ENCODE measurements around the gene MCF2L2.

The MCF2L2 gene

GRCh38 chr3:183393625-183394024 lies 34.8 kb downstream of the MCF2L2 start:
- TF ChIP-seq MYC (IDR thresholded peaks at IDR 0.05; ENCODE audit: low read depth, low read length) (no peak), MAX (IDR thresholded peaks at IDR 0.05; ENCODE audit: low read depth, low read length) (no peak), POLR2A (IDR thresholded peaks at IDR 0.05; ENCODE audit: extremely low read depth, insufficient read length) (no peak)
- TF ChIP-seq, protein P1, sequence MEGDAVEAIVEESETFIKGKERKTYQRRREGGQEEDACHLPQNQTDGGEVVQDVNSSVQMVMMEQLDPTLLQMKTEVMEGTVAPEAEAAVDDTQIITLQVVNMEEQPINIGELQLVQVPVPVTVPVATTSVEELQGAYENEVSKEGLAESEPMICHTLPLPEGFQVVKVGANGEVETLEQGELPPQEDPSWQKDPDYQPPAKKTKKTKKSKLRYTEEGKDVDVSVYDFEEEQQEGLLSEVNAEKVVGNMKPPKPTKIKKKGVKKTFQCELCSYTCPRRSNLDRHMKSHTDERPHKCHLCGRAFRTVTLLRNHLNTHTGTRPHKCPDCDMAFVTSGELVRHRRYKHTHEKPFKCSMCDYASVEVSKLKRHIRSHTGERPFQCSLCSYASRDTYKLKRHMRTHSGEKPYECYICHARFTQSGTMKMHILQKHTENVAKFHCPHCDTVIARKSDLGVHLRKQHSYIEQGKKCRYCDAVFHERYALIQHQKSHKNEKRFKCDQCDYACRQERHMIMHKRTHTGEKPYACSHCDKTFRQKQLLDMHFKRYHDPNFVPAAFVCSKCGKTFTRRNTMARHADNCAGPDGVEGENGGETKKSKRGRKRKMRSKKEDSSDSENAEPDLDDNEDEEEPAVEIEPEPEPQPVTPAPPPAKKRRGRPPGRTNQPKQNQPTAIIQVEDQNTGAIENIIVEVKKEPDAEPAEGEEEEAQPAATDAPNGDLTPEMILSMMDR (IDR thresholded peaks at IDR 0.05; ENCODE audit: low read depth, low read length) = no peak
- H3K4me3 ChIP-seq (ENCODE audit: low read depth, low read length) = no peak overlapping the region
- no peak for DNase-seq (ENCODE audit: low read depth)

DNA sequence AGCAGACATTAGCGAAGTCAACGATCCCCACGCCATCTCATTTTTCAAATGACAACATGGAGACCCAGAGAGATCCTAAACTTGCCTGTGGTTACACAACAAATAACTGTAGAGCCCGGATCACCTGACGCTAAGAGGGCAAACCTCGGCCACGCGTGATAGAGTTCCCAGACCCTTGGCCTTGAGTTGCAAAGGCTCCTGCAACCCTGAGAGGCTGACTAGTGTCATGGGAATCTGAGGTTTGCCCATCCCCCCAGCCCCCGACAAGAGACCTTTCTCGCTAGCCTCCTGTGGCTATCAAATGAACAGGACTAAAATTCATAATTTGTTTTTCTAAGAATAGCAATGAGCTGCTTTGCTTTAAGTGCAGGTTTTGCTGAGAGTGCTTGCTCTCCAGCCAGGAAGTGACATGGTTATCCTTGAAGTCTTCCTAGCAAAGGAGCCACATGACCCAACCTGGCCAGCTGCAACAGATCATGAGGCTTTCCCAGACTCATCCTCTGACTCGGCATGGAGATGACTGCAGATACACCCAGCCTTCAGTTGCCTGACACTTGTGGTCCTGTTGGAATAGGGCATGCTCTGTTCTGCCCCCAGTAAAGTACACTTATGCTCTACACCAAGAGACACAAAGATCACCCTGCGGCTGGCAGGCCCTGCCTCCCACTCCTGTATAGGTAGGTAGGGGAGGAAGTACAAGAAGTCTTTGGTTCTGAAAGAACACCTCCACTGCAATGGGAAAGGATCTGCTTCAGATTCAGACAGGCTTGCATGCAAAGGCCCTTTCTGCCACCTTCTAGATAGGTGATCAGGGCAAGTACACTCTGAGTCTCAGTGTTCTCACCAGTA lies 36.0 kb downstream of the MCF2L2 start:
- TF ChIP-seq POLR2A (IDR thresholded peaks at IDR 0.05; ENCODE audit: extremely low read depth, insufficient read length) (no peak), MYC (IDR thresholded peaks at IDR 0.05; ENCODE audit: low read depth, low read length) (no peak), MAX (IDR thresholded peaks at IDR 0.05; ENCODE audit: low read depth, low read length) (no peak)
- TF ChIP-seq, protein P1 (IDR thresholded peaks at IDR 0.05; ENCODE audit: low read depth, low read length) = no peak
- no peak for DNase-seq (ENCODE audit: low read depth)

DNA sequence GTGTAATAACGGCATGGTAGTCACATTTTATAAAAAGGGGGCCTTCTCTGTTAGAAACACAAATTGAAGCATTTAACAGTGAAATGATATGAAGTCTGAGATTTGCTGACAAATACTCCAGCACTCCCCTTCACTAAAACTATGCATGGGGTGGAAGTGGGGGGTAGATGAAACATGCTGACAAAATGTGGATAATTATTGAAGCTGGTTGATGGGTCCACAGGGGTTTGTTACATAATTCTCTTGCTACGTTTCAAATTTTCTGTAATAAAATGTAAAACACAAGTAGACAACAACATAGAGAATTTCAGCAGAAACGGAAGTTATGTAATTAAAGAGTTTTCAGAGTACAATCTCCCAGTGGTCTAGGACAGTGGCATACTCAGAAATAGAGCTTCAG lies 37.0 kb downstream of the MCF2L2 start:
- H3K4me3 ChIP-seq (ENCODE audit: low read depth, low read length) = no peak overlapping the region
- no peak for TF ChIP-seq MYC (IDR thresholded peaks at IDR 0.05; ENCODE audit: low read depth, low read length)
- TF ChIP-seq POLR2A (IDR thresholded peaks at IDR 0.05; ENCODE audit: extremely low read depth, insufficient read length) = no peak
- TF ChIP-seq MAX (IDR thresholded peaks at IDR 0.05; ENCODE audit: low read depth, low read length) = no peak
- TF ChIP-seq, protein P1 (IDR thresholded peaks at IDR 0.05; ENCODE audit: low read depth, low read length) = no peak
- no peak for DNase-seq (ENCODE audit: low read depth)

More for the DNA sequence above, 36.0 kb downstream of the MCF2L2 start:
- no peak overlapping the region for H3K4me3 ChIP-seq (ENCODE audit: low read depth, low read length)

DNA sequence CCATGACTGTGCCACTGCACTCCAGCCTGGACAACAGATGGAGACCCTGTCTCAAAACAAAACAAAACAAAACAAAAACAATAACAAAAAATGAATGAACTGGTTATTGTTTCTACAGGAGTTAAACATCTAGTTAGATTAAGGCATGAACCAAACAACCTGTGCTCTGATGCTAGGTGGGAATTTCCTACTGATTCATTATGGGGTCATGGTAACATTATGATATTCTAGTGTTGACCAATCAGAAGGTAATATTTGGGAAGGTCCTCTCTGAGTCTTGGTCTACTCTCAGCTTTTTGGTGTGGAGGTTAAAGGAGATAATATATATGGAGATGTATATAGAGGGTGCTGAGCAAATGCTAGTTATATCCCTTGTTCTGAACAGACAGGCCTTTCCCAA lies 37.6 kb downstream of the MCF2L2 start:
- DNase-seq (ENCODE audit: low read depth) = no peak
- TF ChIP-seq, protein P1 (IDR thresholded peaks at IDR 0.05; ENCODE audit: low read depth, low read length) = no peak
- TF ChIP-seq MAX (IDR thresholded peaks at IDR 0.05; ENCODE audit: low read depth, low read length) = no peak
- TF ChIP-seq POLR2A (IDR thresholded peaks at IDR 0.05; ENCODE audit: extremely low read depth, insufficient read length) = no peak
- no peak for TF ChIP-seq MYC (IDR thresholded peaks at IDR 0.05; ENCODE audit: low read depth, low read length)
- H3K4me3 ChIP-seq (ENCODE audit: low read depth, low read length) = no peak overlapping the region

DNA sequence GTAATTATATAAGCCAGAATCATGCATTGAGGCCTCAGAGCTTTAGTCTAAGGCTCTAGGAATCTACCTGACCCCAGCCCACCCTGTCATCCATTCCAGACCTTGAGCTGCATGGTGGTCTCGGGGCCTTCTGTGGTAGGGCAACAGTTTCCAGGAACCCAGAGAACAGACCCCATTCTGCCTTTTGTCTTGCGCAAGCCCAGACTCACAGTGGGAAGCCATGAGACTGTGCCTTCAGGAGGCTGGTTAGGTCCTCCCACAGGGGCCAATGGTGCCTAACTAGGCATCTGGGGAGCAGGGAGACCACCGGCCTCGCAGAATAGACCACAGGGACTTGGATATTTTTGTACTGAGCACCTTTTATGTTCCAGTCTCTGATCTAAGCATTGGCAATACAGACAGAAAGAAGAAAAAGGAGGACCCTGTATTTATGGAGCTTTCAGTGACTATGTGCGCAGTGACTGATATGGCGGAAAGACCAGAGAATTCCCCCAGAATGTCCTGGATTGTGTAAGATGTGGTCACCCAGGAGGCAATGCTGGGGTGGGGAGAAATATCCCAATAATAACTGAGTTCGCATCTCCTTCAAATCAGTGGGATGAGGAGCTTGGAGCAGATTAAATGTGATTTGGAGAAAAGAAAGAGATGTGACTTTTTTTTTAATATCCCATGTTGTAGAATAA lies 40.1 kb downstream of the MCF2L2 start:
- peak; percentile 26 for DNase-seq (ENCODE audit: low read depth)
- H3K4me3 ChIP-seq (ENCODE audit: low read depth, low read length) = no peak overlapping the region
- TF ChIP-seq, protein P1 (IDR thresholded peaks at IDR 0.05; ENCODE audit: low read depth, low read length) = no peak
- TF ChIP-seq MAX (IDR thresholded peaks at IDR 0.05; ENCODE audit: low read depth, low read length) = no peak

All from NB4 (cell line).